GM21381 (cell line): Measurements from ENCODE around the gene GOLGA8K.
"Not testable (repeated sequence)": the region's sequence is repeated elsewhere in the genome, so short reads cannot be mapped to it uniquely, and the experiment has no call there.

Source experiments
- ATAC-seq: cut with Tn5 transposase; IDR thresholded peaks from one replicate; pipeline ENCODE4 v1.9.1; 2021; ENCODE audit warnings: mild to moderate bottlenecking, moderate library complexity; ENCODE audit not compliant: unreplicated experiment

Gene GOLGA8K, protein sequence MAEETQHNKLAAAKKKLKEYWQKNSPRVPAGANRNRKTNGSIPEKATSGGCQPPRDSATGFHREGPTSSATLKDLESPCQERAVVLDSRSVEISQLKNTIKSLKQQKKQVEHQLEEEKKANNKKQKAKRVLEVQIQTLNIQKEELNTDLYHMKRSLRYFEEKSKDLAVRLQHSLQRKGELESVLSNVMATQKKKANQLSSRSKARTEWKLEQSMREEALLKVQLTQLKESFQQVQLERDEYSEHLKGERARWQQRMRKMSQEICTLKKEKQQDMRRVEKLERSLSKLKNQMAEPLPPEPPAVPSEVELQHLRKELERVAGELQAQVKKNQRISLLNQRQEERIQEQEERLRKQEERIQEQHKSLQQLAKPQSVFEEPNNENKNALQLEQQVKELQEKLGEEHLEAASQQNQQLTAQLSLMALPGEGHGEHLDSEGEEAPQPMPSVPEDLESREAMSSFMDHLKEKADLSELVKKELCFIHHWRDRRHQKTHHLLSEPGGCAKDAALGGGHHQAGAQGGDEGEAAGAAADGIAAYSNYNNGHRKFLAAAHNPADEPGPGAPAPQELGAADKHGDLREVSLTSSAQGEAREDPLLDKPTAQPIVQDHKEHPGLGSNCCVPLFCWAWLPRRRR

DNA sequence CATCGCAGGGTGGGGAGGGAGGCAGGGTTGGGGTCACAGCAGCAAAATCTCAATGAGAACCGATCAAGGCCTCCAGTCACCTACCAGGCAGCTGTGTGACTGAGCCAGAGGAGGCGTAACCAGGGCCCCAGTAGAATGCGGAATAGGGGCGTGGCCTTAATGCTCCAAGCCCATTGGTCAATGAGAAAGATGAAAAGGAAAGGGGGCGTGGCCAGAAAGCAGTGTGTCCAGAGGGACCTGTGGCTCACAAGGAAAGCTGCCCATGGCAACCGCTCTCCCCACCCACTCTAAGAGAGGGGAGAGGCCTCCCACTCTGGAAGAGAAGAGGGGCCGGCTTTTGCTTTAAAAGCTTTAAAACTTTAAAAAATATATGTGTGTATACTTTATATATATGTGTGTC is at the start of gene GOLGA8K:
GOLGA8K (minus strand) TSS at position 101 of the 400 bp plus-strand sequence; CDS start at position 3, 98 bp downstream.
- ATAC-seq = not testable (repeated sequence)

DNA sequence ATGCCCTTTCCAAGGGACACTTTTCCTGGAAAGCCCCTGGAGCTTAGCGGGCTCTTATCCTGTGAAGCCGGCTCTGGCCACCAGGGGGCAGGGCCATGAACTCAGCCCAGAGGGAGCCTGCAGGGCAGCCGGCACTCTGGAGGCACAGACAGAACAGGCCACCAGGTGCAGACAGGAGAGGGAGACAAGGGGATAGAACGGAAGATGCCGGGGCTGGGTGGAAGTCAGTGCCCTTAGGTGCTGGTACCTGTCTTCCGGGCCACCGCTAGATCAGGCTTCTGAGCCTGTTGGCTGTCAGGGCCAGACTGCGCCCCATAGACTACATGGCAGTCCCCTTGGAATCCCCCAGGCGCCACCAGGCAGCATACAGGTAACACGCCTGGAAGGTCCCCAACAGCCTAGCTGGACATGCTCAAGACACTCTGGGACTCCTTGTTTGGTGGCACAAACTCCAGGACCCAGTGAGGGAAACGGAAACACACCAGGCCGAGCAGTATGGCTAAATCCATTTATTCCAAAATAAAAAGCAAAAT is 37.4 kb upstream of the GOLGA8K start:
- ATAC-seq = not testable (repeated sequence)

DNA sequence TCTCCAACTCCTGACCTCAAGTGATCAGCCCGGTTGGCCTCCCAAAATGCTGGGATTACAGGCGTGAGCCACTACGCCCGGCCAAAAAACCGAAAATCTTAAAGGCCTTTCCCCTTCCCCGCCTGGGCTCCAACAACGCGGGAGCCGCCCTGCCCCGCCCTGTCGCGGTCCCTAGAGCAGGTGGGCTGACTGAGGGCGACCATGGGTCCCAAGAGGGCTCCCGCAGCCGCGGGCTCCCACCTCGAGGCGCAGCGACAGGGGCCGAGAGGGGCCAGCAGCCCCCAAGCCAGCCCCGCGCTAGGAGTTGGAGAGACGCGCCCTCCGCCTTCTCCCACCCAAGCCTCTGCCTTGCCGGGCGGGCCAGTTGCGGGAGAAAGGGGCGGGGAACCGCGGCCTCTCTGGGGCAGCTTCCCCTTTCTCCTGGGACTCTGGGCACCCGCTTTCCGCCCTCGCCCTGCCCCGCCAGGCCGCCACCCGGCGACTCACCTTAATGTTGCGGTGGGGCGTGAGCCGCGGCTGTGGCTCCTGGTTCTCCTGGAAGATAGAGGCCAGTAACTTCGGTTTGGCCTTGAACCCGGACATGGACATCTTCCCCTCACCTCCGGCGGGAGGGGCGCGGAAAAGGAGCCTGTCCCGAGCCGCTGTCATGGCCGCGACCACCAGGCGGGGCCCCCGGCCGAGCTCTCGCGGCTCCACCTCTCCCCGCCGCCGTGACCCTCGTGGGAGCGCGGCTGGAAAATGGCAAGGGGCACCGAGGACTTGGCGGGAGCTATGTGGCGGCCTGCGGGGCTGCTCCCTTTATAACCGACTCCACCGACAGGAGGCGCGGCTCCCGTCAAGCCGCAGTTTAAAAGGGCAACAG is 31.2 kb upstream of the GOLGA8K start:
- not testable (repeated sequence) for ATAC-seq

DNA sequence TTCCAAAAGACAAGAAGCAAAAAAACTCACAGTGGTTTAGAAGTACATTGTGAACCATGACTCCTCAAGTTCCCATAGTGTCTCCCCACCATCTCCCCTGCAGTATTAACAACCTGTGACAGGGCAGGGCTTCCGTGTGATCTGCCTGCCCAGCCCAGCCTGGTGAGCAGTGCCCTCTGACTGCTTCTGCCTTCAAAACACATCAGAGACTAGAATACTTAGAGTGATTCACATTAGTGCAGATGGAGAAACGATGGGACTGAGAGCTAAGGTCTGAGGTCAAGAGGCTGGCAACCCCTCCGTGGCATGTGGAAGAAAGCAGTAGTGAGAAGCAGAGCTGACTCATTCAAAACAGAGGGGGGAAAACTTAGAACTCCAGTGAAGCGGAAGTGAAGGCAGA is 24.5 kb upstream of the GOLGA8K start:
- ATAC-seq = not testable (repeated sequence)

DNA sequence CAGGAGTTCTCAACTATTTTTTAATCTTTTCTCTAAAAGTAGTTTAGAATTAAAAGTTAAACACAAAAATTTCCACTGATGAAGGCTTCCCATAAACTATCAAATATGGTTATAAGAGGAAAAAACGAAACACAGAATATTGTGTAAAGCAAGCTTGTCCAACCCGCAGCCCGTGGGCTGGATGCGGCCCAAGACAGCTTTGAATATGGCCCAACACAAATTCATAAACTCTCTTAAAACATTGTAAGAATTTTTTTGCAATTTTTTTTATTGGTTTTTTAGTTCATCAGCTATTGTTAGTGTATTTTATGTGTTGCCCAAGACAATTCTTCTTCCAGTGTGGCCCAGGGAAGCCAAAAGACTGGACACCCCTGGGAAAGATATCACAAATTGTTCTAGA is 23.4 kb upstream of the GOLGA8K start:
- not testable (repeated sequence) for ATAC-seq

DNA sequence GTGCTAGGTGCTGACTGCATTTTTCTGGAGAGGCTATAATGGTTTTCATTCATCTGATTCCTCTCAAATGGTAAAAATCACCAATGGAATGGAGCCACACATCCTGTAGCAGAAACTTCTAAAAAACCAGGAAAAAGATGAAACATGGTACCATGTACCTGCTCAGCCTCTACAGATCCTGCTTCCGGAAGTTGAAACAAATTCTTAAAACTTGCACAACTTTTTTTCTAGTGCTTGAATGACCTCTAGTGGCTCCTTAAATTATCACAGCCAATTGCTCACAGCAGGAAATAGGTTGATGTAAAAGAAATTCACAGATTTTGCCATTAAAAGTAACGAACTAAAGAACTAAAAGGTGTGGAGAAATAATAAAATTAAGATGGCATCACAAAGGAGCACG is 4.8 kb upstream of the GOLGA8K start:
- not testable (repeated sequence) for ATAC-seq

DNA sequence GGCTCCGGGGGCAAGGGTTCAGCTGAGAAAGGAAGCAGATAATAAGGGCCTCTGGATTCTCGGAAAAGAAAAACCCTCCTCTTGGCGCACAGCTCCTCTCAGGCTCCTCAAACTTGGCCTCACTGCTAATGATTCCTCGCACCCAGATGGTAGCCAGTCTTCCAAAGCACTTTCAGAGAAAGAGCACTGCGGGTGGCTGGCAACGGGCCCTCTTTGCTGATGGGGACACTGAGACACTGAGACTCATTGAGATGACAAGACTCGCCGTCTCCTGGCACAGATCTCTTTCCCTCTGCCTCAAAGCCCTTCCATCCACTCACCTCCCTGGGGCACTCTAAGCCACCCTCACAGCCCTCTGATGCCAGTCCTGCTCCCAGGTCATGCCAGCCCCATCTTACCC is 6.6 kb downstream of the GOLGA8K start:
- ATAC-seq = not testable (repeated sequence)

DNA sequence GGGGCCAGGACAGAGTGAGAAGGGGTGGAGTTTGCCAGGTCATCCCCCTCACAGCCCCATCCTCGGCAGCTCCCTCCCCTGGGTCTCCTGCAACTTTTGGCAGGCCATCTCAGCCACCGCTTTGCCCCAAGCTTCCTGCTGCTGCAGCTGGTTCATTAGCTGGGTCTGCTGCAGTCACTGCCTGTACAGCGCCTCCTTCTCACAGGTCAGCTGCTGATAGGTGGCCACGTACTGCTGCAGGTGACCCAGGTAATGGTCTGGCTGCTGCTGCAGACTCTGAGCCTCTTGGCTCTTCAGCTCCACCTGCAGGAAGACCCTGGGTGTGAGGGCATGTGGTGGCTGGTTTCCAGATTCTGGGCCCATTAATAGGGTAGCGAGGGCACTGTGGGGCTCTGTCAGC is 8.3 kb downstream of the GOLGA8K start:
- ATAC-seq = not testable (repeated sequence)

DNA sequence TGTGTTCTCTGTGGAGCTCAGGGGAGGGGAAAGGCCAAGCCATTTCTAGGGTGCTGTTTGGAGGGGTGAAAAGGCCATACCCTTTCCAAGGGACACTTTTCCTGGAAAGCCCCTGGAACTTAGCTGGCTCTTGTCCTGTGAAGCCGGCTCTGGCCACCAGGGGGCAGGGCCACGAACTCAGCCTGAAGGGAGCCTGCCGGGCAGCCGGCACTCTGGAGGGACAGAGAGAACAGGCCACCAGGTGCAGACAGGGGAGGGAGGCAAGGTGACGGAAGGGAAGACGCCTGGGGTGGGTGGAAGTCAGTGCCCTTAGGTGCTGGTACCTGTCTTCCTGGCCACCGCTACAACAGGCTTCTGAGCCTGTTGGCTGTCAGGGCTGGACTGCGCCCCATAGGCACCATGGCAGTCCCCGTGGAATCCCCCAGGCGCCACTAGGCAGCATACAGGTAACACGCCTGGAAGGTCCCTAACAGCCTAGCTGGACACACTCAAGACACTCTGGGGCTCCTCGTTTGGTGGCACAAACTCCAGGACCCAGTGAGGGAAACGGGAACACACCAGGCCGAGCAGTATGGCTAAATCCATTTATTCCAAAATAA is 14.9 kb downstream of the GOLGA8K start:
- ATAC-seq = not testable (repeated sequence)

DNA sequence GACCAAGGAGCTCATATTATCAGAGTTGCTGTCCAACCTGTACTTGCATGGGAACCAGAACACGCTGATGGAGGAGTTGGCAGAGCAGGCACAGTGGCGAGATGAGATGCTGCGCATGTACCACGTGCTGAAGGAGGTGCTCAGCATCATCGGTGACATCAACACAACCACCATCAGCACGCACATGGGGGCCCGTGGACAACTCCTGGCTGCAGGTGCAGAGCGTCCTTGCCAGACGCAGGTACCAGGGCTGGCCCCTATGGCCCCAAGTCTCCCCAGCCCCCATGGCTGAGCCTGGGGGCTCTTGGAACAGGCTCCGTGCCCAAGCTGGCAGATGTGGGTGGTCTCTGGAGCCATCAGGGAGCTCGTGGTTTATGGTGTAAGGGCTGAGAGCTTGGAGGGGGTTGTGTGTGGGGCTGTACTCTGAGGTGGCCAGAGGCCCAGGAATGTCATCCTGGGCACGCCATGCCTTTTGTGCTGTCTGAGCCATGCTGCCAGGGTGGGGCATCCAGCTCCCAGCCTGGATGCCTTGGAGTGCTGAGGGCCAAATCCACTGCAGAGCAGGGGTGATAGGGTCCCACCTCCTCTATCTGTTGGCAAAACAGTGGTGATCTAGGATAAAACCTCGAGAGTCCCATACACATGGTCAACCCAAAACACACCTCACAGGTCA is 17.1 kb downstream of the GOLGA8K start:
- ATAC-seq = not testable (repeated sequence)

DNA sequence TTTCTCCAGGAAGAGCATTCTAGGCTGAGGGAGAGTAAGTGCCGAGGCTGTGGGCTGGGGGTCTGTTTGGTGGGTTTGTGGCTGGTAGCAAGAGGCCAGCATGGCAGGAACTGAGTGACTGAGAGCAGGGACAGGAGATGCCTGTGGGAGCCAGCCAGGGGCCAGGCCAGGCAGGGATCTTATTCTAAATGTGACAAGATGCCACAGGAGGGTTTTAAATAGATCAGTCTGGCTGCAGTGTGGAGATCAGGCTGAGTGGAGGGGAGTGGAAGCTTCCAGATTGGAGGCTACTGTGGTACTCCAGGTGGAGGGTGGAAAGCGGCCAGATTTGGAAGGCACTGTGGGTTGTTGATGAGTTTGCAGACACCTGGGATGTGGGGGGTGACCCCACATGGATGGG is 28.9 kb downstream of the GOLGA8K start:
- not testable (repeated sequence) for ATAC-seq

DNA sequence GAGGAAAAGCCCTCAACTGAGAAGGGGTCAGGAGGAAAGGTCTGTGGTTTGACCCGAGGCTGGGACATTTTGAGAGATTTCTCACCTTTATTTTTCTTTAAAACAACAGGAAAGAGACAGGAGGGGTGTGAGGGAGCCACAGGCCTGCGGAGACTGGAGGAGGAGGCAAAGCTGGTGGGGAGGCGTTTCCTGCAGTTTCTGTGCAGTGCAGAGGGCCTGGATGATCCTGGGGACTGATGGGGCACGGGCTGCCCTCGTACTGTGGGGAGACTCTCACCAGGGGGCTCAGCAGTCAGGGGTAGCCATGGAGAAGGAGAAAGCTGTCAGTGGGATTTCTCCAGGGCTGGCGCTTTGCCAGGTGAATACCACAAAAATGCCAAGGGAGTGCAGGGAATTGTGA is 29.4 kb downstream of the GOLGA8K start:
- ATAC-seq = not testable (repeated sequence)

DNA sequence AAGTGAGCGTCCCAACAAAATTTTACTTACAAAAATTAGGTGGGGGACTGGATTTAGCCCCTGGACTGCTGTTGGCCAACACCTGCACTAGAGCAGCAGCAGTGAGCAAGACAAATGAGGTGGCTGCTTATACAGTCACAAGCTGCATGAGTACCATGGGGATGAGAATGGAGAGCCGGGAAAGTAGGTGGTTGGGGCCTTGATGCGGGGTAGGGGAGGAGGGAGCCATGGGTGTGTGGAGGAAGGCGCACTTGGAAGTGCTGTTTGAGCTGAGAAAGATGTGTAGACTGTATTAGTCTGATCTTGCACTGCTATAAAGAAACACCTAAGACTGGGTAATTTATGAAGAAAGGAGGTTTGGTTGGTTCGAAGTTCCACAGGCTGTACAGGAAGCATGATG is 31.0 kb downstream of the GOLGA8K start:
- not testable (repeated sequence) for ATAC-seq

DNA sequence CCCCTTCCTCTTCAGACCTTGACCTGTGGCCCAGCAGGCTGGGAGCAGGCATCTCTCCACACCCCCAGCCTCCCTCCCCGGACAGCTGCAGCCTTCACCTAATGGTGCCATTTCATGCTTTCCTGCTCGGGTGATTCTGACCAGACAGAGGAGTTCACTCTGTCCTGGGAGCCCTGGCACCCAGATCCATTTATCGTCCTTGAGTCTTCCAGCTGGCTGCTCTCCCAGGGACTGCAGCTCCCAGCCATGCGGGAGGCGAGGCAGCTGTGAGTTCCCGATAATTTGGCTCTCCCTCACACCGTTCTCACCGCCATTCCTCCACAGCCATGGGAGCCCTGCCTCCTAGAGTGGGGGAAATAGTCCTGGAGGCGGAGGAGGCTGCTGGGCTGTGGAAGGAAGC is 32.6 kb downstream of the GOLGA8K start:
- not testable (repeated sequence) for ATAC-seq

DNA sequence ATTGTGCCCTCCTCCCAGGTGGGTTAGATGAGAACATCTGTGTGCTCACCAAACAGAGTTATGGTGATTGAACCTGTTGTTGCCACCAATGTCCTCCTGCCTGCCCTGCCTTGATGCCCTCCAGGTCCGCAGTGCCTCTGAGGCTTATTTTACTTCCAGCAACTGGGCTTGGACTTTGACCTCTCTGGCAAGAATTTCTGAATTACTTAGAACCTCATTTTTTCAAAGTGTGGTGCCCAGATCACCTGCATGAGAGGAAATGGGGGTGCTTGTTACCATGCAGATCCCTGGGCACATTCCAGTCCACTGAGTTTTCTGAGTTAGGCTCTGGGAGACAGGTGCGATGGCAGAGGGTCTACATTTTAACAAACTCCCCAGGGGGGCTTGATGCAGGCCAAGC is 33.0 kb downstream of the GOLGA8K start:
- not testable (repeated sequence) for ATAC-seq

DNA sequence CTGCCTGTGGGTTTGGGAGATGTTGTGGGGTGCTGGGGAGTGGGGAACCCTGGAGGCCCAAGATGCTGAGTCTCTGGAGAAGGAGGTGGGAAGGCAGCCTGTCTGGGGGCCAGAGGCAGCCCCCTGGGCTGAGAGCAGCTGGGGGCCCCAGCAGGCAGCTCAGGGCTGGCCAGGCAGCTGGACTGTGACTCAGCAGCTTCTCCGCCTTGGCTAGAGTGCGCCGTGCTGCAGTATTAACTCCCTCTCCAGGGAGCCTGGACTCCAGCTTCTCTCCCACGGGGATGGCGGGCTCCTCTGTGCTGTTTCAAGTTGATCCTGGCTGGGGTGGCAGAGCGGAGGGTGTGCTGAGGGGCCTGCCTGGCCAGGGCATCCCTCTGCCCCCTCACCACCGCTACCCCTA is 36.6 kb downstream of the GOLGA8K start:
- not testable (repeated sequence) for ATAC-seq

DNA sequence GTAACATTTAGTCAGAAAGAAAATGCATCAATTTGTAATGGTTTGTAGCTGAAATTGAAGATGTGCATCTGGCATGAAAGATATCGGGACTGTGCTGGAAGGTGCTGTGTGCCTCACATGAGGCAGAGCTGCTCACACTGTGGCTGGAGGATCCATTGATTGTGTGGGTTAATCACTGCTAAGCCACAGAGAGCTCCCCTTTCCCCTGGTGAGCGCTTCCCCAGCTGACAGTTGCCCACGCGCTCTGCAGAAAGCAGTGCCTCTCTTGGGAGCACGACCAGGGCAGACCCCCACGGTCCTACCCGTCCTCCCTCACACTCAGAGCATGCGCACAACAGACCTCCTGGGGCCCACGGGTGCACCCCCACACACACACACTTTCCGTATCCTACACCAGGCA is 37.1 kb downstream of the GOLGA8K start:
- not testable (repeated sequence) for ATAC-seq

DNA sequence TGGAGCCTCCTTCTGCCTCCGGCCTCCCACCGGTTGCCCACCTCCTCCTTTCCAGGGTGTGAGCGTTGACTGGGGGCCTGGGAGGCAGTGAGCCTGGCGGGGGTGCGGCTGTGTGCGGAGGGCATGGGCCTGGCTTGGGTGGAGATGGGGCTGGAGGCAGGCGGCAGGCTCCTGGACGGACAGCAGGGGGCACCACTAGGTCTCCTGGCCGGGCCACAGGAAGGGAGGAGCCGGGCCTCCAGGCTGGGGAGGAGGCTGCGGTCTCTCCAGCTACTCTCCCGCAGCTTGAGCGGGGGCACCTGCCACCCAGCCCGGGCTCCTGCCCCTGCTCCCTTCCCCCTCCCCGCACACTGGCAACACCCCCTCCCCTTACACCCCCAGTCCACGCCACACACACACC is 38.1 kb downstream of the GOLGA8K start:
- ATAC-seq = not testable (repeated sequence)

DNA sequence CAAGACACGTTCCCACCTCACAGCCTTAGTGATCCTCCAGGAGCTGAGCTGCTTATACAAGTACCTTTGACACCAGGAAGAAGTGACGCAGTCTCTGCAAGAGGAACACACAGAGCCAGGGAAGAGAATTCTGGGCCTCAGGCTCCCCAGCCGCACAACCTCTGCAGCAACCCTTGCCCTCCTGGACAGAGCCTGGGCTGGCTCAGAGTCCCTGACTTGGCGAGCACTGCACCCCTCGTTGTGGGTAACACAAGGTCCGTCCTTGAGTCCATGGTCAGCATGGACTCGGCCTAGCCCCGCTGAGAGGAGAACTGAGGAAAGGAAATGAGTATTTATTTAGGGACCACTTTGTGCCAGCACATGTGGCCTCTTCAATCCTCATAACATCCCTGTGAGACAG is 39.6 kb downstream of the GOLGA8K start:
- ATAC-seq = not testable (repeated sequence)

DNA sequence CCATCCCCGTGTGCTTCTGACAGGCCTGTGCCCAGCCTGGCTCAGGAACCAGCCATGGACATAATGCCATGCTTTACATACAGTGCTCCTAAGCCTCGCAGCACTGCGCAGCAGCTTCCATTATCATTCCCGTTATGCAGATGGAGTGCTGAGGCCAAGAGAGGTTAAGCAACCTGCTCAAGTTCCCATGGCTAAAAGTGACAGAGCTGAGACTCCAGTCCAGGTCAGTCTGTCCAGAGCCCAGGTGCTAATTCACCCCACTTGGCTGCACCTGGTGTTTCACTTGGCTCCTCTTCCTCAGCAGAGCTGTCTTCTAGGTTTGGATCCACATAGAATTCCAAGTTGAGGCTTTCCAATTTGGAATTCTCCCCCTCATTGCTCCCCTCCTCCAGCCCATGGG is 41.4 kb downstream of the GOLGA8K start:
- ATAC-seq = not testable (repeated sequence)
